ENCODE data around the gene CDR2. TPM values are rescaled to one million over a fixed set of nuclear protein-coding genes. Genes with fewer than 3 reads are reported as not detected.

Gene CDR2
- total RNA-seq: 10 to 100 TPM; 17.3 to 18.7 TPM
- 10 to 100 TPM; 25.1 to 33.1 (median 28.8) TPM for polyA plus RNA-seq (ENCODE audit: insufficient read length in 6 of 6)
- long read RNA-seq, donor 1, transcript CDR2-201 (5 exons, 2,702 nt): major isoform, 8 of 11 reads
- long read RNA-seq, donor 1, partial matches to known transcripts: 0 of 11 reads
- long read RNA-seq, donor 1, other reads (novel, unspliced or antisense): 0 of 11 reads
- long read RNA-seq, donor 2, transcript CDR2-201 (5 exons, 2,702 nt): major isoform, 5 of 24 reads
- long read RNA-seq, donor 2, partial matches to known transcripts: 18 of 24 reads
- long read RNA-seq, donor 2, other reads (novel, unspliced or antisense): 0 of 24 reads
- long read RNA-seq, donor 3, partial matches to known transcripts: 0 of 1 reads
- long read RNA-seq, donor 3, other reads (novel, unspliced or antisense): 0 of 1 reads
- long read RNA-seq, donor 4, partial matches to known transcripts: 0 of 1 reads
- long read RNA-seq, donor 4, other reads (novel, unspliced or antisense): 1 of 1 reads
- long read RNA-seq, donor 5, partial matches to known transcripts: 0 of 4 reads
- long read RNA-seq, donor 5, other reads (novel, unspliced or antisense): 0 of 4 reads
- long read RNA-seq, donor 6, transcript CDR2-201 (5 exons, 2,702 nt): major isoform, 9 of 10 reads
- long read RNA-seq, donor 6, partial matches to known transcripts: 0 of 10 reads
- long read RNA-seq, donor 6, other reads (novel, unspliced or antisense): 0 of 10 reads
- long read RNA-seq, donor 7, partial matches to known transcripts: 0 of 4 reads
- long read RNA-seq, donor 7, other reads (novel, unspliced or antisense): 0 of 4 reads
- long read RNA-seq, donor 8, partial matches to known transcripts: 0 of 3 reads
- long read RNA-seq, donor 8, other reads (novel, unspliced or antisense): 0 of 3 reads
- long read RNA-seq, donor 9: 0 reads
- long read RNA-seq, donor 10, partial matches to known transcripts: 0 of 1 reads
- long read RNA-seq, donor 10, other reads (novel, unspliced or antisense): 1 of 1 reads
- long read RNA-seq, donor 11: 0 reads
- long read RNA-seq, donor 12, transcript CDR2-201 (5 exons, 2,702 nt): major isoform, 6 of 8 reads
- long read RNA-seq, donor 12, partial matches to known transcripts: 0 of 8 reads
- long read RNA-seq, donor 12, other reads (novel, unspliced or antisense): 0 of 8 reads

GRCh38 chr16:22374311-22375116 is at the start of gene CDR2:
Gene CDR2, minus strand, starts transcription at chr16:22374619. Its CDS starts 310 bp downstream, at chr16:22374309.
- no peak for TF ChIP-seq CTCF (IDR thresholded peaks at IDR 0.05)
- Histone ChIP-seq H3K27me3 (no peaks in the 10 kb centered on the region), H3K4me3 (peak within 1 kb of the TSS; percentile 80 to 92), H3K4me1 (peaks cover 27 to 58% of the 10 kb centered on the region in 2 donors), H3K36me3 (no peaks in the 10 kb centered on the region), H3K27ac (peak within 1 kb of the TSS; percentile 82 to 88), H3K9me3 (no peaks in the 10 kb centered on the region)
- intact Hi-C loops (cut with DNase I): no loop called here
- peak; percentile 95 to 98 (median 98) for DNase-seq
- peak; percentile 95 for ATAC-seq

- no peak for DNase-seq
- ATAC-seq: no peak
- Histone ChIP-seq H3K4me1 (no peaks in the 10 kb centered on the region), H3K27ac (no peak overlapping the region), H3K4me3 (no peak overlapping the region), H3K27me3 (no peaks in the 10 kb centered on the region), H3K36me3 (peaks cover 0 to 81% of the 10 kb centered on the region in 2 donors), H3K9me3 (no peaks in the 10 kb centered on the region)
- intact Hi-C loops (cut with DNase I): no loop called here
- TF ChIP-seq CTCF (IDR thresholded peaks at IDR 0.05): no peak
These were observed 49.3 kb upstream of the CDR2 start for GRCh38 chr16:22423716-22424115.

GRCh38 chr16:22421136-22421535 is 46.7 kb upstream of the CDR2 start:
- no peak overlapping the region for H3K27ac ChIP-seq
- TF ChIP-seq CTCF (IDR thresholded peaks at IDR 0.05): no peak
- no peak overlapping the region for H3K4me3 ChIP-seq
- peaks cover 0 to 56% of the 10 kb centered on the region in 2 donors for H3K36me3 ChIP-seq
- DNase-seq: no peak
- no peaks in the 10 kb centered on the region for H3K27me3 ChIP-seq
- H3K4me1 ChIP-seq: no peaks in the 10 kb centered on the region
- no peak for ATAC-seq
- H3K9me3 ChIP-seq: no peaks in the 10 kb centered on the region
- intact Hi-C loops (cut with DNase I): no loop called here

- Histone ChIP-seq H3K4me1 (no peaks in the 10 kb centered on the region), H3K4me3 (no peak overlapping the region), H3K27me3 (no peaks in the 10 kb centered on the region), H3K9me3 (no peaks in the 10 kb centered on the region), H3K36me3 (peaks cover 0 to 51% of the 10 kb centered on the region in 2 donors), H3K27ac (no peak overlapping the region)
- no peak for DNase-seq
- TF ChIP-seq CTCF (IDR thresholded peaks at IDR 0.05): no peak
- no peak for ATAC-seq
- intact Hi-C loops (cut with DNase I): no loop called here
These were observed 46.3 kb upstream of the CDR2 start for GRCh38 chr16:22420606-22421135.

Data from left lung (tissue), 14 donors.